ENCODE data around the gene SNAI3. TPM values are rescaled to one million over a fixed set of nuclear protein-coding genes. Genes with fewer than 3 reads are reported as not detected.

Gene SNAI3
- polyA plus RNA-seq, 1 donor from 2014 or later = not detected

GRCh38 chr16:88645455-88645854, 40.9 kb downstream of the SNAI3 start:
- Histone ChIP-seq H3K27me3 (ENCODE audit: insufficient read depth, low read depth, low read length) (no peaks in the 10 kb centered on the region), H3F3A (ENCODE audit: insufficient read depth, low read length, poor library complexity, severe bottlenecking) (no peaks in the 10 kb centered on the region), H3K4me3 (ENCODE audit: low read length) (no peak overlapping the region), H3K27ac (ENCODE audit: low read length) (no peak overlapping the region), H3K4me2 (ENCODE audit: low read length) (no peak overlapping the region), H3K9me2 (ENCODE audit: insufficient read depth, low read length) (no peaks in the 10 kb centered on the region), H3K36me3 (ENCODE audit: insufficient read depth, low read length) (no peaks in the 10 kb centered on the region), H2AFZ (ENCODE audit: low read depth, low read length) (no peak overlapping the region), H3K79me2 (replicated peaks; ENCODE audit: insufficient read depth, low read length) (no peaks in the 10 kb centered on the region), H4K20me1 (ENCODE audit: insufficient read depth) (no peaks in the 10 kb centered on the region), H3K9ac (ENCODE audit: low read length) (no peak overlapping the region), H3K9me3 (ENCODE audit: low read length) (no peaks in the 10 kb centered on the region)
- TF ChIP-seq POLR2AphosphoS5 (IDR thresholded peaks at IDR 0.05) = no peak
- TF ChIP-seq TAF1 (IDR thresholded peaks at IDR 0.05; ENCODE audit: low read depth) = no peak
- TF ChIP-seq EP300 (conservative IDR thresholded peaks at IDR 0.05; ENCODE audit: poor library complexity, severe bottlenecking) = no peak
- TF ChIP-seq MXI1 (conservative IDR thresholded peaks at IDR 0.05; ENCODE audit: poor library complexity, severe bottlenecking) = no peak
- no peak for TF ChIP-seq RAD21 (conservative IDR thresholded peaks at IDR 0.05)
- TF ChIP-seq, protein P1, sequence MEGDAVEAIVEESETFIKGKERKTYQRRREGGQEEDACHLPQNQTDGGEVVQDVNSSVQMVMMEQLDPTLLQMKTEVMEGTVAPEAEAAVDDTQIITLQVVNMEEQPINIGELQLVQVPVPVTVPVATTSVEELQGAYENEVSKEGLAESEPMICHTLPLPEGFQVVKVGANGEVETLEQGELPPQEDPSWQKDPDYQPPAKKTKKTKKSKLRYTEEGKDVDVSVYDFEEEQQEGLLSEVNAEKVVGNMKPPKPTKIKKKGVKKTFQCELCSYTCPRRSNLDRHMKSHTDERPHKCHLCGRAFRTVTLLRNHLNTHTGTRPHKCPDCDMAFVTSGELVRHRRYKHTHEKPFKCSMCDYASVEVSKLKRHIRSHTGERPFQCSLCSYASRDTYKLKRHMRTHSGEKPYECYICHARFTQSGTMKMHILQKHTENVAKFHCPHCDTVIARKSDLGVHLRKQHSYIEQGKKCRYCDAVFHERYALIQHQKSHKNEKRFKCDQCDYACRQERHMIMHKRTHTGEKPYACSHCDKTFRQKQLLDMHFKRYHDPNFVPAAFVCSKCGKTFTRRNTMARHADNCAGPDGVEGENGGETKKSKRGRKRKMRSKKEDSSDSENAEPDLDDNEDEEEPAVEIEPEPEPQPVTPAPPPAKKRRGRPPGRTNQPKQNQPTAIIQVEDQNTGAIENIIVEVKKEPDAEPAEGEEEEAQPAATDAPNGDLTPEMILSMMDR (IDR thresholded peaks at IDR 0.05; ENCODE audit: poor library complexity, severe bottlenecking) = no peak
- no peak for TF ChIP-seq REST (IDR thresholded peaks at IDR 0.05; ENCODE audit: borderline replicate concordance)
- no peak for TF ChIP-seq EZH2 (IDR thresholded peaks at IDR 0.05; ENCODE audit: borderline replicate concordance, insufficient read depth, low read length, poor library complexity, severe bottlenecking)
- TF ChIP-seq SMC3 (conservative IDR thresholded peaks at IDR 0.05; ENCODE audit: poor library complexity) = no peak

DNA sequence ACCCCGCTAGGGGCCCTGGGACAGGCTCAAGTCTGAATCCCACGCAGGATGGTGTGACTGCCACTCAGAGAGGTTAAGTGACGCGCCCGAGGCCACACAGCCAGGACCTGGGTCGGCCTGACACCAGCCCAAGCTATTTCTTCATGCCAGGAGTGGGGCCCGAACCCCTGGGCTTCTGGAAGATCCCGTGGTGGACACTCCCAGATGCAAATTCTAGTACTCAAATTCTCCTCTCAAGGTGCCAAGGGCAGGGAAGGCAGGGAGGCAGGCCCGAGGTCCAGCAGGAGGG, 42.7 kb downstream of the SNAI3 start:
- H3K9ac ChIP-seq (ENCODE audit: low read length) = no peak overlapping the region
- H3K9me2 ChIP-seq (ENCODE audit: insufficient read depth, low read length) = no peaks in the 10 kb centered on the region
- no peak overlapping the region for H2AFZ ChIP-seq (ENCODE audit: low read depth, low read length)
- no peaks in the 10 kb centered on the region for H3K79me2 ChIP-seq (replicated peaks; ENCODE audit: insufficient read depth, low read length)
- H3K4me2 ChIP-seq (ENCODE audit: low read length) = no peak overlapping the region
- H3K27ac ChIP-seq (ENCODE audit: low read length) = no peak overlapping the region
- no peaks in the 10 kb centered on the region for H3F3A ChIP-seq (ENCODE audit: insufficient read depth, low read length, poor library complexity, severe bottlenecking)
- no peaks in the 10 kb centered on the region for H4K20me1 ChIP-seq (ENCODE audit: insufficient read depth)
- no peaks in the 10 kb centered on the region for H3K9me3 ChIP-seq (ENCODE audit: low read length)
- TF ChIP-seq TAF1 (IDR thresholded peaks at IDR 0.05; ENCODE audit: low read depth) (no peak), RAD21 (conservative IDR thresholded peaks at IDR 0.05) (no peak), MXI1 (conservative IDR thresholded peaks at IDR 0.05; ENCODE audit: poor library complexity, severe bottlenecking) (no peak)
- H3K4me3 ChIP-seq (ENCODE audit: low read length) = no peak overlapping the region
- no peaks in the 10 kb centered on the region for H3K27me3 ChIP-seq (ENCODE audit: insufficient read depth, low read depth, low read length)
- no peaks in the 10 kb centered on the region for H3K36me3 ChIP-seq (ENCODE audit: insufficient read depth, low read length)
